C1 segment of cervical spinal cord (tissue), 14 donors: Measurements from ENCODE around the gene LMNTD1.
"Not testable (repeated sequence)": the region's sequence is repeated elsewhere in the genome, so short reads cannot be mapped to it uniquely, and the experiment has no call there.

Source experiments
- DNase-seq, 14 donors: peaks; one replicate each; lab custom pipeline; 2025; lab: John Stamatoyannopoulos, UW

Gene LMNTD1

GRCh38 chr12:25553098-25553497 lies at the start of gene LMNTD1:
Gene LMNTD1 (minus strand): TSS chr12:25553283. CDS start chr12:25552959, 324 bp downstream.
- no peak for DNase-seq

DNA sequence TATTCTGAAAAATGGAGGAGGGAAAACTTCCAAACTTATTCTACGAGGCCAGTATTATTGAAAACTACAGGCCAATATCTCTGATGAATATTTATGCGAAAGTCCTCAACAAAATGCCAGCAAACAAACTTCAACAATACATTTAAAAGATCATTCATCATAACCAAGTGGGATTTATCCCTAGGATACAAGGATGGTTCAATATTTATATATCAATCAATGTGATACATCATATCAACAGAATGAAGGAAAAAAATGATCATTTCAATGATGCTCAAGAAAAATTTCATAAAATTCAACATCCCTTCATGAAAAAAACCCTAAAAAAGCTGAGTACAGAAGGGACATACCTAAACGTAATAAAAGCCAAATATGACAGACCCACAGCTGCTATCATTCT lies 45.9 kb upstream of the LMNTD1 start:
- DNase-seq: no peak

GRCh38 chr12:25595496-25595895 lies 42.4 kb upstream of the LMNTD1 start:
- not testable (repeated sequence) for DNase-seq

DNA sequence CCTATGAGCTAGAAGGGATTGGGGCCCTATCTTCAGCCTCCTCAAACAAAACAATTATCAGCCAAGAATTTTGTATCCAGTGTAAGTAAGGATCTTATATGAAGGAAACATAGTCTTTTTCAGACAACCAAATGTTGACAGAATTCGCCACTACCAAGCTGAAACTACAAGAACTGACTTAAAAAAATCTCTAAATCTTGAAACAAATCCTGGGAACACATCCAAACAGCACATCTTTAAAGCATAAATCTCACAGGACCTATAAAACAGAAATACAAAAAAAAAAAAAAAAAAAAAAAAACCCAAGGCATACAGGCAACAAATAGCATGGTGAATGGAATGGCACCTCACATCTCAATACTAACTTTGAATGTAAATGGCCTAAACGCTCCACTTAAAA lies 41.3 kb upstream of the LMNTD1 start:
- no peak for DNase-seq

- DNase-seq: no peak
These were observed 39.8 kb upstream of the LMNTD1 start for GRCh38 chr12:25592725-25593495.

GRCh38 chr12:25591144-25591543 lies 38.1 kb upstream of the LMNTD1 start:
- DNase-seq: no peak

DNA sequence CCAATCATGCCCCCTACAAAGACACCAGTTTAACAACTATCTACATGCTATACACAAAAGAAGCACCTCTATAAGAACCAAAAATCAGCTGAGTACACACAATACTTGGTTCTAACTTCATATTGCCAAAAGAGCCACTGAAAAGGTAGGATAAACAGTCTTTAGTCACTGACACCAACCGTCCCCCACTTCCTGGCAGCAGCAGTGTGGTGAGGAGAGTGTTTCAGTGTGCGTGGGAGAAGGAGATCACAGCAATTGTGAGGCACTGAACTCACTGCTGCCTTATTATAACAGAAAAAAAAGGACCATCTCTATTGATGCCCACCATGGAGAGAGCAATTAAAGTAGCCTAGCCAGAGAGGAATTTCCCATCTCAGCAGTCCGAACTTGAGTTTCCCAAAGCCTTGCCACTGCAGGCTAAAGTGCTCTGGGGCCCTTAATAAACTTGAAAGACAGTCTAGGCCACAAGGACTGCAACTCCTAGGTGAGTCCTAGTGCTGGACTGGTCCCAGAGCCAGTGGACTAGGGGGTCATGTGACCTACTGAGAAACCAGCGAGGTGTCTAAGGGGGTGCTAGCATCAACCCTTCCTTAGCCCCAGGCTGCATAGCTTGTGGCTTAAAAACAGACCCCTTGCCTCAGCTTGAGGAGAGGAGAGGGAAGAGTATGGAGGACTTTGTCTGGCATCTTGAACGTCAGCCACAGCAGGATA lies 37.1 kb upstream of the LMNTD1 start:
- DNase-seq: no peak

DNA sequence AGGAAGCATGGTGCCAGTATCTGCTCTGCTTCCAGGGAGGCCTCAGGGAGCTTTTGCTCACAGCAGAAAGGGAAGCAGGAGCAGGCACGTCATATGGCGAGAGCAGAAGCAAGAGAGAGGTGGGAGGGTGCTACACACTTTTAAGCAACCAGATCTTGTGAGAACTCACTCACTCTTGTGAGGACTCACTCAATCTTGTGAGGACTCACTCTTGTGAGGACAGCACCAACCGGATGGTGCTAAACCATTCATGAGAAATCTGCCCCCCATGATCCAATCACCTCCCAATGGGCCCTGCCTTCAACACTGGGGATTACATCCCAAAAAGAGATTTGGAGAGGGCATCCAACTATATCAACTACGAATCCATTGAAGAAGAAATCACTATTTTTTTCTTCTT lies 34.3 kb upstream of the LMNTD1 start:
- DNase-seq: no peak

DNA sequence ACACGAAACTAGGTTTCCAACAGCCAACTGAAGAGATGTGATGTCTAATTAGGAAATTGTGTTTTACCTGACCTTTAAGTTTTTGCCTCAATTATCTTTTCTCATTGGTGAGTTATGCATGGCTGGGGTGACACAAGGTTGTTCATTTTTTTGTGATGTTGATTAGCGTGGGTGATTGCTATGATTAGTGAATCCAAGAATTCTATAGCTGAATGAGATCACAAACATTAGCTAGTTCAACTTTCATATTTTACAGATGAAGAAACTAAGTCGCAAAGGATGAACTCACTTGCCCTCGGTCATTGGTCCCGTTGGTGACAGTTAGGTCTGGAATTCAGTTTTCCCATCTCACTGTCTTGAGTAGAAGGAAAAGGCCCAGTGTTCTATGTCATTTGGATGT lies 32.6 kb upstream of the LMNTD1 start:
- no peak for DNase-seq

DNA sequence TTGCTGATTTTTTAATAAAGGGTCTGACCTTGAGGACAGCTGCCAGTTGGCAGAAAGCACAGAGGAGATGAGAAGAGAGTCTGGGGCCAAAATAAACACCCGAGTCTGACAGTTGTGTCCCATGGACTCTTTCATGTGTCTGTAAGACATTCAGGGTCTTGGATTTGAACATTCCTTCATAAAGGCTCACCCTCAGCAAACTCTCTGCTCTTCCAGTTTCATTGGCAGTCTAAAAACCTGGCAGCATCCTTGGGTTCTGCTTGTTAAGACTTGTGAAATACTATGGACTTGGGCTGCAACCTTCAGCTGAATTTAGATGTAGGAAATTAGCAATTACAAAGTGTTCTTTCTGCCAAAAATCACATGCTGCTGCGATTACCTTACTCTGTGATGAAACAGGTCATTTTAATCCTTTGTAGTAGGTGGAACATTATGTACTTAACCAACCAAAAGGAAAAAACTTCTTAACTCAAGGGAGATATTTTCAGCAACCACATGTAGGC lies 32.0 kb upstream of the LMNTD1 start:
- DNase-seq: peak in 5 of 14 donors; percentile 5 to 16 (median 11)

DNA sequence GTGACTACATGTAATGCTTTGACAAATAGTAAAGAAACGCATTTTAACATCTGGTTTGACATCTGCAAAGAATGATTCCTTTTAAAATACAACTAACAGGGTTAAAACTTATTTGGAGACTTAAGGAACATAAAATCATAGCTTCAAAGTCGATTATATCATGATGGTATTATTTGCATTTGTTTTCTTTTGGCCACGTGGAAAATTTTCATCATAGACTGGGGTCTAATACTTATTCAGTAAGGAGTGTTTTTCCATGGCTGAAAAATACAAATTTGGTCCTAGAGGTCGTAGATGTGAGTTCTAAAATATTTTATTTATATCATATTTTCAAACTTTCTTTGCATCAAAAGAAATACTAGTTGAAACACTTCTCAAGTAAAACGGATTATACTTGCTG lies 31.5 kb upstream of the LMNTD1 start:
- DNase-seq: no peak

- no peak for DNase-seq
These were observed 30.5 kb upstream of the LMNTD1 start for GRCh38 chr12:25583545-25583944.

DNA sequence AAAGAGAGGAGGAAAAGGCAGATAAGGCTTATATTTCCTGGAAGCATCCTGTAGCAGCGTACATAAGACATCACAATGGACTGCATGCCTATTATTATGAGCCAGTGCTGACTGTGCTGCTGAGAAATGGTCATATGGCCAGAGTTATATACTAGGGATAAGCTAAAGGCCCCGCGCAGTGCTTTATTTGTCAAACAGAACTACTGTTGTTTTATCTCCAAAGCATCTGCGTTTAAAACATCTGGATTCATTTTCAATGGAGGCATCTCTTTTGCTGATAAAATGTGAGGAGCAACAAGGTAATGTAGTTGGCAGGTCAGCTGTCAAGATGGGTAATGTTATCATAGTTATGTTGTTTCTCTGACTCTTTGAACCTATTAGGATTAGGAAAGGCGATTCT lies 28.0 kb upstream of the LMNTD1 start:
- DNase-seq: no peak

- no peak for DNase-seq
These were observed 25.5 kb upstream of the LMNTD1 start for GRCh38 chr12:25578411-25579143.

DNA sequence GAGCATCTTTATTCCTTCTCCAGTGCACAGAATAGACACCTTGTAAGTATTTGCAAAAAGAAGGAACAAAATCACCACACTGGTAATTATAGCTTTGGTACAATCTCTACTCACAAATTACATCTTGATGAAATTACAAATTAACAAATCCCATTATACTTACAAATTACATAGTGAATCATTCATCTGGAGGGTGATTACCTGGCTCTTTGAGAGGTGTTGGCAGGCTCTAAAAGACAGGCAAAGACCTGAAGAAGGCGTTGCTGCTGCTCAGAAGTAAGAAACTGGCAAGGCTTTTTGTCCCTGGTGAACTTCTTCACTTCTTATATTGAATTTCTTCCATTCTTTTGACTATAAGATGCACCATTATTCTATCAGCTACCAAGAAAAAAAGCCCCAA lies 21.7 kb upstream of the LMNTD1 start:
- DNase-seq: no peak

DNA sequence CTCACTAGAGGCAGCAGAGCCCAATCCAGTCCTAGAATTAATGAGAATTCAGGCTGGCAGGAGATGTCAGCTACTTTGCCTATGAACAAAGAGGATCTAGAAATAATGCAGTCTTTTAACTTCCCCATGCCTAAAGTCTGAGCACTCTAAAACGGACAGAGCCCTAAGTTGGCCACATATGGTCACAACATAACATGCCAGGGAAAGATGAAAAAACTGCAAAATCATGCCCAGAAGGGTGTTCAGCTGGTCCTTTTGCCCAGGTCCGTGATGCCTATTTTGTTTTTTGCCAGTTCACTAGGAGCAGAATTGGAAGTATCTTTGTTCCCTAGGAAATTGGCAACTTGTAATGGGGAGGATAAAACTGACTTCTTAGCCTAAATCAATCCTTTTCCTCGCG lies 20.3 kb upstream of the LMNTD1 start:
- peak in 1 of 14 donors; percentile 23 for DNase-seq

DNA sequence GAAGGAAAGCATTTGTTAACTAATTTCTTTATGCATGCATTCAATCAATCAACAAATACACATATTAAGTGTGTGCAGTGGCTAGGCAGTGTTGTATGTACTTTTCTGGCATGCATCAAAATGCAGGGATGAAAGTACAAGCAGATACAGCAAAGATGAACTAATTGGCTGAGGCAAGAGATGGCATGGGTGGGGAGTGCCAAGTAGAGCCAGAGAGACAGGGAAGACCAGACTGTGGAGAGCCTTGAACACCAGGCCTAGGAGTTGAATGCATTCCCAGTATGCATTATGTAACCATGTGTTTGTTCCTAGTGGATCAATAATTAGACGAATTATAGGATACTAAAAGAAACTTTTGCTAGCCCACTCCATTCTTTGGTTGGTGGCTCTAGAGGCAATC lies 17.3 kb upstream of the LMNTD1 start:
- no peak for DNase-seq

DNA sequence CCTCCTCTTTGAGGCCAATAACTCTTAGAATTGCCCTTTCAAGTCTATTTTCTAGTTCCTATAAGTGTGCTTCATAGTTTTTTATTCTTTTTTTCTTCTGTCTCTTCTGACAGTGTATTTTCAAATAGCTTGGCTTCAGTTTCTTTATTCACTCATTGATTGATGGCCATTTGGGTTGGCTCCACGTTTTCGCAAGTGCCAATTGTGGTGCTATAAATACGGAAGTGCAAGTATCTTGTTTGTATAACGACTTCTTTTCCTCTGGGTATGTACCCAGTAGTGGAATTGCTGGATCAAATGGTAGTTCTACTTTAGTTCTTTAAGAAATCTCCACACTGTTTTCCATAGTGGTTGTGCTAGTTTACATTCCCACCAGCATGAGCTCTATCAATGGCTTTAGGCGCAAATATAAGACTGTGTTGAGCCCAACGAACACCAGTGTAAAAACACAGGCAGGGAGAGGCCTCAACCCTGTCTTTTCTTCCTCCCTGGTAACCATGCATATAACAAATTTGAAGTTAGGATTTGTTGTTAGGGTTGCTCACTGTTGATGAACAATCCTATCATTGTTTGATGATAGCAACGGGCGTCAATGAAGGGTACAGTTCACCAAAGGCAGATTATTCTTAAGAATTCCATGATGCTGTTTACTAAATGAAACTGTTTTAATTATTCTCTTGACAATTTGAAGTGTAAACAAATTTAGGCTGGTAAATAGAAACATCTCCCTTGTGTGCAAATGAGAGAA lies 13.3 kb upstream of the LMNTD1 start:
- DNase-seq: no peak

GRCh38 chr12:25558586-25558985 lies 5.5 kb upstream of the LMNTD1 start:
- DNase-seq: no peak

- DNase-seq: no peak
These were observed 4.8 kb upstream of the LMNTD1 start for GRCh38 chr12:25557830-25558436.

- no peak for DNase-seq
These were observed 3.1 kb upstream of the LMNTD1 start for GRCh38 chr12:25556153-25556552.
